ENCODE data around the gene PHACTR1. TPM values are rescaled to one million over a fixed set of nuclear protein-coding genes. Genes with fewer than 3 reads are reported as not detected.

PHACTR1 gene
- polyA plus RNA-seq, 1 of the 3 experiments (the other 2 are of a cell fraction): 0.12 TPM

DNA sequence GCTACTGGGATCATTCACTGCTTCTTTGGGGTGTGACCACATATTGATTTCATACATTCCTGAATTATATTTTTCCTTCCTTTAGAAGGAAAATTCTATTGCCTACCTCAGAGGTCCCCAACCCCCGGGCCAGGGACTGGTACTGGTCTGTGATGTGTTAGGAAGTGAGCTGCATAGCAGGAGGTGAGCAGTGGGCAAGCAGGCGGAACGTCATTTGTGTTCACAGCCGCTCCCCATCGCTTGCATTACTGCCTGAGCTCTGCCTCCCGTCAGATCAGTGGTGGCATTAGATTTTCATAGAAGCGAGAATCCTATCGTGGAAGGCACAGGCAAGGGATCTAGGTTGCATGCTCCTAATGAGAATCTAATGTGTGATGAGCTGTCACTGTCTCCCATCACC, 107.3 kb downstream of the PHACTR1 start:
- Histone ChIP-seq H3K9me2 (no peaks in the 10 kb centered on the region), H3K9me3 (no peaks in the 10 kb centered on the region), H3K79me2 (ENCODE audit: insufficient read depth) (no peaks in the 10 kb centered on the region), H3K4me3 (ENCODE audit: low read depth in 2 of 2, low read length in 1 of 2) (no peak overlapping the region), H3K27ac (ENCODE audit: low read depth in 2 of 2, low read length in 1 of 2) (no peak overlapping the region), H4K20me1 (ENCODE audit: insufficient read depth) (no peaks in the 10 kb centered on the region), H3K9ac (no peak overlapping the region), H2AFZ (ENCODE audit: low read depth) (no peak overlapping the region), H3F3A (replicated peaks; ENCODE audit: insufficient read depth) (no peaks in the 10 kb centered on the region), H3K27me3 (ENCODE audit: insufficient read depth) (no peaks in the 10 kb centered on the region), H3K36me3 (replicated peaks in 1 of 2; ENCODE audit: control insufficient read depth in 1 of 2, insufficient read depth in 2 of 2, low read length in 1 of 2) (no peaks in the 10 kb centered on the region), H3K4me2 (no peak overlapping the region), H3K4me1 (ENCODE audit: control insufficient read depth in 1 of 2, insufficient read depth in 2 of 2, low read depth in 1 of 2, low read length in 1 of 2) (no peaks in the 10 kb centered on the region)
- TF ChIP-seq TEAD4 (IDR thresholded peaks at IDR 0.05; ENCODE audit: borderline replicate concordance, insufficient read depth) (no peak), FOXJ3 (CRISPR knock-in tag; IDR thresholded peaks at IDR 0.05) (no peak), SMC3 (IDR thresholded peaks at IDR 0.05; ENCODE audit: low read depth, low read length) (no peak)
- 37% methylated on average over 6 of the region's 8 CpGs for WGBS (ENCODE audit: low lambda C conversion rate)
- DNase-seq: no peak
- CTCF ChIA-PET: no interaction called here
- POLR2A ChIA-PET: no interaction called here

DNA sequence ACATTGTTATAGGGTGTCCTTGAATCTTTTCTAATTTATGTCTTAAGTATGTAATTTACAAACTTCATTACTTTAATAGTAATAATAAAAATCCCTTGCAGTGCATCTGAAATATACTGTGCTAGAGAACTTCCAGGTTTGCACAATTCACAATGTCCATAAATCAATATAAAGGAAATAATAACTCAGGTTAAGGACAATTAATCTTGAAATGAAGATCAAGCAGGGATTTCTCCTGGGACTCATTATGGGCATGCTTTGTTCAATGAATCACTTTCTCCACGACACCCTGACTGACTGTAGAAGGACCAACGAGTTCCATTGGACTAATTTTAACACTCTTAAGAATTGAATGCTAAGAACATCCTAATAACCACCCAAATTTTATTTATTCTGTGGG, 110.0 kb downstream of the PHACTR1 start:
- ChIA-PET POLR2A (no interaction called here), CTCF (interaction anchor here (0.9 to 2.8 kb wide), 4 partner anchors 14 to 189 kb away, joined by 3 to 8 read pairs (median 4); no protein-coding TSS in a partner anchor)
- no peak overlapping the region for H3K4me2 ChIP-seq
- no peaks in the 10 kb centered on the region for H3K27me3 ChIP-seq (ENCODE audit: insufficient read depth)
- H3K4me1 ChIP-seq (ENCODE audit: control insufficient read depth in 1 of 2, insufficient read depth in 2 of 2, low read depth in 1 of 2, low read length in 1 of 2): no peaks in the 10 kb centered on the region
- H3K9ac ChIP-seq: no peak overlapping the region
- H2AFZ ChIP-seq (ENCODE audit: low read depth): no peak overlapping the region
- no peak for DNase-seq
- WGBS (ENCODE audit: low lambda C conversion rate): 10% methylated on average over 2 of the region's 2 CpGs
- H3F3A ChIP-seq (replicated peaks; ENCODE audit: insufficient read depth): no peaks in the 10 kb centered on the region
- no peaks in the 10 kb centered on the region for H3K9me2 ChIP-seq
- no peaks in the 10 kb centered on the region for H3K36me3 ChIP-seq (replicated peaks in 1 of 2; ENCODE audit: control insufficient read depth in 1 of 2, insufficient read depth in 2 of 2, low read length in 1 of 2)
- no peaks in the 10 kb centered on the region for H3K9me3 ChIP-seq
- TF ChIP-seq, protein P1, sequence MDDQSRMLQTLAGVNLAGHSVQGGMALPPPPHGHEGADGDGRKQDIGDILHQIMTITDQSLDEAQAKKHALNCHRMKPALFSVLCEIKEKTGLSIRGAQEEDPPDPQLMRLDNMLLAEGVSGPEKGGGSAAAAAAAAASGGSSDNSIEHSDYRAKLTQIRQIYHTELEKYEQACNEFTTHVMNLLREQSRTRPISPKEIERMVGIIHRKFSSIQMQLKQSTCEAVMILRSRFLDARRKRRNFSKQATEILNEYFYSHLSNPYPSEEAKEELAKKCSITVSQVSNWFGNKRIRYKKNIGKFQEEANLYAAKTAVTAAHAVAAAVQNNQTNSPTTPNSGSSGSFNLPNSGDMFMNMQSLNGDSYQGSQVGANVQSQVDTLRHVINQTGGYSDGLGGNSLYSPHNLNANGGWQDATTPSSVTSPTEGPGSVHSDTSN (IDR thresholded peaks at IDR 0.05): no peak
- TF ChIP-seq CHD2 (IDR thresholded peaks at IDR 0.05; ENCODE audit: low read length, partially characterized antibody) (no peak), RAD21 (IDR thresholded peaks at IDR 0.05; ENCODE audit: low read length) (no peak), YY1 (IDR thresholded peaks at IDR 0.05; ENCODE audit: low read depth) (no peak), EZH2phosphoT487 (IDR thresholded peaks at IDR 0.05; ENCODE audit: borderline replicate concordance, low read depth) (no peak), MEF2A (IDR thresholded peaks at IDR 0.05; ENCODE audit: borderline replicate concordance, low read depth) (no peak), FOXM1 (IDR thresholded peaks at IDR 0.05; ENCODE audit: low read depth) (no peak), GATA2 (CRISPR knock-in tag; IDR thresholded peaks at IDR 0.05) (no peak), RXRA (IDR thresholded peaks at IDR 0.05; ENCODE audit: borderline replicate concordance, low read depth) (no peak), NFIC (IDR thresholded peaks at IDR 0.05; ENCODE audit: borderline replicate concordance) (no peak), POLR2AphosphoS5 (IDR thresholded peaks at IDR 0.05; ENCODE audit: low read depth, low read length) (no peak), GABPA (IDR thresholded peaks at IDR 0.05; ENCODE audit: low read depth) (no peak), MXI1 (IDR thresholded peaks at IDR 0.05; ENCODE audit: low read depth, low read length) (no peak)
- TF ChIP-seq, protein P2, sequence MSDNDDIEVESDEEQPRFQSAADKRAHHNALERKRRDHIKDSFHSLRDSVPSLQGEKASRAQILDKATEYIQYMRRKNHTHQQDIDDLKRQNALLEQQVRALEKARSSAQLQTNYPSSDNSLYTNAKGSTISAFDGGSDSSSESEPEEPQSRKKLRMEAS (IDR thresholded peaks at IDR 0.05; ENCODE audit: low read depth): no peak
- TF ChIP-seq, protein P3, sequence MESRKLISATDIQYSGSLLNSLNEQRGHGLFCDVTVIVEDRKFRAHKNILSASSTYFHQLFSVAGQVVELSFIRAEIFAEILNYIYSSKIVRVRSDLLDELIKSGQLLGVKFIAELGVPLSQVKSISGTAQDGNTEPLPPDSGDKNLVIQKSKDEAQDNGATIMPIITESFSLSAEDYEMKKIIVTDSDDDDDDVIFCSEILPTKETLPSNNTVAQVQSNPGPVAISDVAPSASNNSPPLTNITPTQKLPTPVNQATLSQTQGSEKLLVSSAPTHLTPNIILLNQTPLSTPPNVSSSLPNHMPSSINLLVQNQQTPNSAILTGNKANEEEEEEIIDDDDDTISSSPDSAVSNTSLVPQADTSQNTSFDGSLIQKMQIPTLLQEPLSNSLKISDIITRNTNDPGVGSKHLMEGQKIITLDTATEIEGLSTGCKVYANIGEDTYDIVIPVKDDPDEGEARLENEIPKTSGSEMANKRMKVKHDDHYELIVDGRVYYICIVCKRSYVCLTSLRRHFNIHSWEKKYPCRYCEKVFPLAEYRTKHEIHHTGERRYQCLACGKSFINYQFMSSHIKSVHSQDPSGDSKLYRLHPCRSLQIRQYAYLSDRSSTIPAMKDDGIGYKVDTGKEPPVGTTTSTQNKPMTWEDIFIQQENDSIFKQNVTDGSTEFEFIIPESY (IDR thresholded peaks at IDR 0.05; ENCODE audit: borderline replicate concordance, low read depth): no peak
- TF ChIP-seq, protein P4, sequence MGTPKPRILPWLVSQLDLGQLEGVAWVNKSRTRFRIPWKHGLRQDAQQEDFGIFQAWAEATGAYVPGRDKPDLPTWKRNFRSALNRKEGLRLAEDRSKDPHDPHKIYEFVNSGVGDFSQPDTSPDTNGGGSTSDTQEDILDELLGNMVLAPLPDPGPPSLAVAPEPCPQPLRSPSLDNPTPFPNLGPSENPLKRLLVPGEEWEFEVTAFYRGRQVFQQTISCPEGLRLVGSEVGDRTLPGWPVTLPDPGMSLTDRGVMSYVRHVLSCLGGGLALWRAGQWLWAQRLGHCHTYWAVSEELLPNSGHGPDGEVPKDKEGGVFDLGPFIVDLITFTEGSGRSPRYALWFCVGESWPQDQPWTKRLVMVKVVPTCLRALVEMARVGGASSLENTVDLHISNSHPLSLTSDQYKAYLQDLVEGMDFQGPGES (IDR thresholded peaks at IDR 0.05; ENCODE audit: low read depth, low read length): no peak
- no peak overlapping the region for H3K4me3 ChIP-seq (ENCODE audit: low read depth in 2 of 2, low read length in 1 of 2)
- H3K79me2 ChIP-seq (ENCODE audit: insufficient read depth): no peaks in the 10 kb centered on the region
- H4K20me1 ChIP-seq (ENCODE audit: insufficient read depth): no peaks in the 10 kb centered on the region
- no peak overlapping the region for H3K27ac ChIP-seq (ENCODE audit: low read depth in 2 of 2, low read length in 1 of 2)

Data from SK-N-SH (cell line).